ENCODE results near the gene HNRNPA2B1.
"Not testable (repeated sequence)": the region's sequence is repeated elsewhere in the genome, so short reads cannot be mapped to it uniquely, and the experiment has no call there.

HNRNPA2B1 gene

GRCh38 chr7:26160896-26161295 lies 39.6 kb downstream of the HNRNPA2B1 start:
- H3K9me3 ChIP-seq (ENCODE audit: control insufficient read depth in 2 of 2, low read length in 2 of 2): no peaks in the 10 kb centered on the region
- no peak overlapping the region for H3K27ac ChIP-seq (ENCODE audit: low read length)
- H3K9ac ChIP-seq (ENCODE audit: low read length in 2 of 2): no peak overlapping the region
- H3K27me3 ChIP-seq (ENCODE audit: control insufficient read depth in 1 of 2, insufficient read depth in 2 of 2, low read length in 2 of 2): no peaks in the 10 kb centered on the region
- no peak overlapping the region for H3K4me3 ChIP-seq (ENCODE audit: low read length in 2 of 2)
- H3K36me3 ChIP-seq (ENCODE audit: control insufficient read depth in 2 of 2, insufficient read depth in 2 of 2, low read length in 2 of 2): no peaks in the 10 kb centered on the region
- H3K4me1 ChIP-seq (ENCODE audit: control insufficient read depth, insufficient read depth, low read length): no peaks in the 10 kb centered on the region

- Histone ChIP-seq H3K36me3 (ENCODE audit: control insufficient read depth in 2 of 2, insufficient read depth in 2 of 2, low read length in 2 of 2) (no peaks in the 10 kb centered on the region), H3K4me3 (ENCODE audit: low read length in 2 of 2) (no peak overlapping the region), H3K27me3 (ENCODE audit: control insufficient read depth in 1 of 2, insufficient read depth in 2 of 2, low read length in 2 of 2) (peaks cover 4 to 9% of the 10 kb centered on the region in 2 donors), H3K9me3 (ENCODE audit: control insufficient read depth in 2 of 2, low read length in 2 of 2) (no peaks in the 10 kb centered on the region), H3K4me1 (ENCODE audit: control insufficient read depth, insufficient read depth, low read length) (no peaks in the 10 kb centered on the region), H3K27ac (ENCODE audit: low read length) (no peak overlapping the region), H3K9ac (ENCODE audit: low read length in 2 of 2) (no peak overlapping the region)
Observed at GRCh38 chr7:26159243-26159642, 41.3 kb downstream of the HNRNPA2B1 start.

GRCh38 chr7:26157520-26158105 lies 42.9 kb downstream of the HNRNPA2B1 start:
- Histone ChIP-seq H3K36me3 (ENCODE audit: control insufficient read depth in 2 of 2, insufficient read depth in 2 of 2, low read length in 2 of 2) (no peaks in the 10 kb centered on the region), H3K4me1 (ENCODE audit: control insufficient read depth, insufficient read depth, low read length) (peaks cover 2% of the 10 kb centered on the region), H3K27me3 (ENCODE audit: control insufficient read depth in 1 of 2, insufficient read depth in 2 of 2, low read length in 2 of 2) (peaks cover 20% of the 10 kb centered on the region in 2 donors), H3K27ac (ENCODE audit: low read length) (no peak overlapping the region), H3K4me3 (ENCODE audit: low read length in 2 of 2) (no peak overlapping the region), H3K9ac (ENCODE audit: low read length in 2 of 2) (no peak overlapping the region), H3K9me3 (ENCODE audit: control insufficient read depth in 2 of 2, low read length in 2 of 2) (no peaks in the 10 kb centered on the region)

- H3K9ac ChIP-seq (ENCODE audit: low read length in 2 of 2): no peak overlapping the region
- no peak overlapping the region for H3K27ac ChIP-seq (ENCODE audit: low read length)
- peaks cover 20 to 29% of the 10 kb centered on the region in 2 donors for H3K27me3 ChIP-seq (ENCODE audit: control insufficient read depth in 1 of 2, insufficient read depth in 2 of 2, low read length in 2 of 2)
Observed at GRCh38 chr7:26156451-26157420, 43.8 kb downstream of the HNRNPA2B1 start.

GRCh38 chr7:26155531-26156375 lies 44.8 kb downstream of the HNRNPA2B1 start:
- Histone ChIP-seq H3K36me3 (ENCODE audit: control insufficient read depth in 2 of 2, insufficient read depth in 2 of 2, low read length in 2 of 2) (no peaks in the 10 kb centered on the region), H3K4me3 (ENCODE audit: low read length in 2 of 2) (no peak overlapping the region), H3K4me1 (ENCODE audit: control insufficient read depth, insufficient read depth, low read length) (peaks cover 9% of the 10 kb centered on the region), H3K9me3 (ENCODE audit: control insufficient read depth in 2 of 2, low read length in 2 of 2) (no peaks in the 10 kb centered on the region), H3K27ac (ENCODE audit: low read length) (no peak overlapping the region), H3K9ac (ENCODE audit: low read length in 2 of 2) (no peak overlapping the region), H3K27me3 (ENCODE audit: control insufficient read depth in 1 of 2, insufficient read depth in 2 of 2, low read length in 2 of 2) (peaks cover 26 to 38% of the 10 kb centered on the region in 2 donors)

More at GRCh38 chr7:26156451-26157420, 43.8 kb downstream of the HNRNPA2B1 start:
- H3K4me3 ChIP-seq (ENCODE audit: low read length in 2 of 2): no peak overlapping the region
- no peaks in the 10 kb centered on the region for H3K9me3 ChIP-seq (ENCODE audit: control insufficient read depth in 2 of 2, low read length in 2 of 2)
- no peaks in the 10 kb centered on the region for H3K36me3 ChIP-seq (ENCODE audit: control insufficient read depth in 2 of 2, insufficient read depth in 2 of 2, low read length in 2 of 2)
- H3K4me1 ChIP-seq (ENCODE audit: control insufficient read depth, insufficient read depth, low read length): peaks cover 9% of the 10 kb centered on the region

- H3K36me3 ChIP-seq (ENCODE audit: control insufficient read depth in 2 of 2, insufficient read depth in 2 of 2, low read length in 2 of 2): no peaks in the 10 kb centered on the region
- no peak overlapping the region for H3K27ac ChIP-seq (ENCODE audit: low read length)
- peaks cover 28 to 39% of the 10 kb centered on the region in 2 donors for H3K27me3 ChIP-seq (ENCODE audit: control insufficient read depth in 1 of 2, insufficient read depth in 2 of 2, low read length in 2 of 2)
- H3K9me3 ChIP-seq (ENCODE audit: control insufficient read depth in 2 of 2, low read length in 2 of 2): no peaks in the 10 kb centered on the region
- peaks cover 9% of the 10 kb centered on the region for H3K4me1 ChIP-seq (ENCODE audit: control insufficient read depth, insufficient read depth, low read length)
- H3K9ac ChIP-seq (ENCODE audit: low read length in 2 of 2): no peak overlapping the region
- H3K4me3 ChIP-seq (ENCODE audit: low read length in 2 of 2): no peak overlapping the region
Observed at GRCh38 chr7:26153823-26154783, 46.4 kb downstream of the HNRNPA2B1 start.

GRCh38 chr7:26153241-26153822 lies 47.2 kb downstream of the HNRNPA2B1 start:
- peak overlapping the region; percentile 9 to 64 for H3K4me3 ChIP-seq (ENCODE audit: low read length in 2 of 2)
- no peak overlapping the region for H3K9ac ChIP-seq (ENCODE audit: low read length in 2 of 2)

GRCh38 chr7:26152782-26153240 lies 47.7 kb downstream of the HNRNPA2B1 start:
- H3K4me3 ChIP-seq (ENCODE audit: low read length in 2 of 2): peak overlapping the region; percentile 9 to 64
- H3K27me3 ChIP-seq (ENCODE audit: control insufficient read depth in 1 of 2, insufficient read depth in 2 of 2, low read length in 2 of 2): peaks cover 28 to 39% of the 10 kb centered on the region in 2 donors
- not testable (repeated sequence) for H3K36me3 ChIP-seq (ENCODE audit: control insufficient read depth in 2 of 2, insufficient read depth in 2 of 2, low read length in 2 of 2); H3K9ac ChIP-seq (ENCODE audit: low read length in 2 of 2); H3K4me1 ChIP-seq (ENCODE audit: control insufficient read depth, insufficient read depth, low read length); H3K27ac ChIP-seq (ENCODE audit: low read length); H3K9me3 ChIP-seq (ENCODE audit: control insufficient read depth in 2 of 2, low read length in 2 of 2)

More at GRCh38 chr7:26153241-26153822, 47.2 kb downstream of the HNRNPA2B1 start:
- Histone ChIP-seq H3K36me3 (ENCODE audit: control insufficient read depth in 2 of 2, insufficient read depth in 2 of 2, low read length in 2 of 2) (no peaks in the 10 kb centered on the region), H3K27me3 (ENCODE audit: control insufficient read depth in 1 of 2, insufficient read depth in 2 of 2, low read length in 2 of 2) (peaks cover 28 to 39% of the 10 kb centered on the region in 2 donors), H3K4me1 (ENCODE audit: control insufficient read depth, insufficient read depth, low read length) (peaks cover 9% of the 10 kb centered on the region), H3K27ac (ENCODE audit: low read length) (no peak overlapping the region), H3K9me3 (ENCODE audit: control insufficient read depth in 2 of 2, low read length in 2 of 2) (no peaks in the 10 kb centered on the region)

GRCh38 chr7:26151953-26152781 lies 48.4 kb downstream of the HNRNPA2B1 start, which contains the start of gene NFE2L3:
TSS of gene NFE2L3 (plus strand) at chr7:26152198. CDS start at chr7:26152499, 301 bp downstream.
- Histone ChIP-seq H3K9ac (ENCODE audit: low read length in 2 of 2) (no peak within 1 kb of the TSS), H3K27me3 (ENCODE audit: control insufficient read depth in 1 of 2, insufficient read depth in 2 of 2, low read length in 2 of 2) (peaks cover 28 to 39% of the 10 kb centered on the region in 2 donors), H3K36me3 (ENCODE audit: control insufficient read depth in 2 of 2, insufficient read depth in 2 of 2, low read length in 2 of 2) (no peaks in the 10 kb centered on the region), H3K27ac (ENCODE audit: low read length) (no peak within 1 kb of the TSS), H3K4me3 (ENCODE audit: low read length in 2 of 2) (peak within 1 kb of the TSS; percentile 9 to 64), H3K4me1 (ENCODE audit: control insufficient read depth, insufficient read depth, low read length) (peaks cover 9% of the 10 kb centered on the region), H3K9me3 (ENCODE audit: control insufficient read depth in 2 of 2, low read length in 2 of 2) (no peaks in the 10 kb centered on the region)
